Measurements from ENCODE around the gene TMEM243. TPM values are rescaled to one million over a fixed set of nuclear protein-coding genes. Genes with fewer than 3 reads are reported as not detected.

The TMEM243 gene
- total RNA-seq, 1 donor from 2014 or later: 24.0 TPM

GRCh38 chr7:87225696-87226095 lies 6.2 kb upstream of the TMEM243 start:
- H3K36me3 ChIP-seq (ENCODE audit: control insufficient read depth in 3 of 3, insufficient read depth in 3 of 3, low read length in 3 of 3): no peaks in the 10 kb centered on the region
- no peak overlapping the region for H3K4me3 ChIP-seq (ENCODE audit: low read length in 3 of 3)
- H3K9ac ChIP-seq (ENCODE audit: low read depth in 1 of 3, low read length in 3 of 3): no peak overlapping the region
- H3K4me1 ChIP-seq (ENCODE audit: control insufficient read depth in 3 of 3, insufficient read depth in 3 of 3, low read length in 3 of 3): peaks cover 4 to 6% (median 6%) of the 10 kb centered on the region in 3 donors
- no peak overlapping the region for H3K27ac ChIP-seq (ENCODE audit: low read depth, low read length)
- H3K9me3 ChIP-seq (ENCODE audit: control insufficient read depth in 3 of 3, low read length in 3 of 3): peaks cover 0 to 4% (median 0%) of the 10 kb centered on the region in 3 donors
- no peaks in the 10 kb centered on the region for H3K27me3 ChIP-seq (ENCODE audit: control insufficient read depth in 3 of 3, insufficient read depth in 3 of 3, low read length in 3 of 3)

DNA sequence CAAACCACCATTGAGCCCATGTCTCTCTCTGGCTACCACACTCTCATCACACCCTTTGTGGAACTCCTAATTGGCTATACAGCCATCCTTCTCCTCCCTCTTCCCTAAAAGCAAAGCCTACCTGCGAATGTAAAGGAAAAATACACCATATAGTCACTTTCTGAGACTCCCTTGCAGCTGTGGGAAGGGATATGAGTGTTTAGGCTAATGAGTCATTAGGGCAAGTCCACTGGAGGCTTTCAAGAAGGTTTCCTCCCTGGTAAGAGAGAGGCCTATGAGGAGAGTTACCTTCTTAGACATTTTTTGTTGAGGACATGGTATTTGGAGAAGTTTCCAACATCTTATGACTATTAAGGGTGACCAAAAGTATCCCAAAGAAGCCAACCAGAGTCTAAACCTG lies 4.1 kb upstream of the TMEM243 start:
- Histone ChIP-seq H3K36me3 (ENCODE audit: control insufficient read depth in 3 of 3, insufficient read depth in 3 of 3, low read length in 3 of 3) (no peaks in the 10 kb centered on the region), H3K4me1 (ENCODE audit: control insufficient read depth in 3 of 3, insufficient read depth in 3 of 3, low read length in 3 of 3) (peaks cover 11 to 13% (median 11%) of the 10 kb centered on the region in 3 donors), H3K27ac (ENCODE audit: low read depth, low read length) (no peak overlapping the region), H3K9me3 (ENCODE audit: control insufficient read depth in 3 of 3, low read length in 3 of 3) (no peaks in the 10 kb centered on the region), H3K27me3 (ENCODE audit: control insufficient read depth in 3 of 3, insufficient read depth in 3 of 3, low read length in 3 of 3) (no peaks in the 10 kb centered on the region), H3K4me3 (ENCODE audit: low read length in 3 of 3) (no peak overlapping the region), H3K9ac (ENCODE audit: low read depth in 1 of 3, low read length in 3 of 3) (no peak overlapping the region)

DNA sequence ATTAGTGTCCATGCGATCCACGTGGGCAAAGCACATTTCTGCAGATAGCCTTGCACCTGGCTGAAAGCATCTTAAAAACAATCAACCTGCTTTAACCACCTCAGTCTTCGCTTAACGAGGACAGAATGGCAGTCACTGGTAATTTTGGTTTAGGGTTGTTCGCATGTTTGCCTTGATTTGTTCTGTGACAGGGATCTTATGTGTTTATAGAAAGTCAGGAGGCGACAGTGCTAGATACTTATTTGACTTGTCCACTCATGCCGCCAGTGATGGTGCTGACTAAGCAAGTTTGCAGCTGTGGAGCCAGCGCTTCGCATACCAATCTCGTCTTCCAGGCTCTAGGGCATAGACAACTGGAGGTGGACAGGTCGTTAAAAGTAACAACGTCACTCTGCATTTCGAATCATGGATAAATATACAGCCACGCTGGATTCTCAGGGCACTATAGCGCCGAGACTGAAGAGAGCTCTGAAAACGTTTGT lies 1.2 kb upstream of the TMEM243 start:
- Histone ChIP-seq H3K9me3 (ENCODE audit: control insufficient read depth in 3 of 3, low read length in 3 of 3) (no peaks in the 10 kb centered on the region), H3K4me3 (ENCODE audit: low read length in 3 of 3) (peak overlapping the region; percentile 83 to 87 (median 84)), H3K4me1 (ENCODE audit: control insufficient read depth in 3 of 3, insufficient read depth in 3 of 3, low read length in 3 of 3) (peaks cover 11 to 14% (median 13%) of the 10 kb centered on the region in 3 donors), H3K27me3 (ENCODE audit: control insufficient read depth in 3 of 3, insufficient read depth in 3 of 3, low read length in 3 of 3) (no peaks in the 10 kb centered on the region), H3K36me3 (ENCODE audit: control insufficient read depth in 3 of 3, insufficient read depth in 3 of 3, low read length in 3 of 3) (no peaks in the 10 kb centered on the region), H3K27ac (ENCODE audit: low read depth, low read length) (no peak overlapping the region), H3K9ac (ENCODE audit: low read depth in 1 of 3, low read length in 3 of 3) (peak overlapping the region; percentile 36 to 79 (median 64))

DNA sequence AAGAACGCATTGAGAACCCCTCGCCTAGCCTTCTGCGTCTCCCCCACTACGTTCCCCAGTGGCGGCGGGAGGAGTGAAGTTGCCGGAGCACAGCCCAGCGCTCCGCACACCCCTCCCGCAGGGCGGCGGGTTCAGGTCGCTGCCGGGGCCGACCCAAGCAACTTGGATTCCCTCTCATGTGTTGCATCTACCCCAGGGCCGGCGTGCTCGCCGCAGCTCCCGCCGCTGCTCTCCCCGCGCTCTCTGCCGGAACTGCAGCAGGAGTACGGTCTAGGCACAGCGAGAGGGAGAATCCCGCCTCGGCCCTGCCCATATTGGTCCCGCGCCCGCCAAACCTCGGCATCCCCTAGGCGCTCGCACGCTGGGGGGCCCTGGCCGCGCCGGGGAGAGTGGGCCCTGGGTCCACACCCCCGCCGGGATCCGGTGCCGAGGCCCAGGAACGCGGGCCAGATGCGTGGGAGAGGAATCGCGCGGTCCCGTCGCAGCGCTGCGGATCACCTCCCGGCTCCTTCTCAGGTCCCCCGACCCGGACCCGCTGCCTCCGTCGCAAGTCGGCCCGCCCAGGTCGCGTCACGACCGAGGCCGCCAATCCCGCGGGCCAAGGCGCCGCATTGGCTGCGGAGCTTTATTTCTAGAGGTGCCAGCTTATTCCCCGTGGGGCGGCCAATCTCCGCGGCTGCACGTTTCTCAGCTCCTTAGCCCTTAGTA lies 648 bp upstream of the TMEM243 start:
- Histone ChIP-seq H3K27ac (ENCODE audit: low read depth, low read length) (peak overlapping the region; percentile 69), H3K9me3 (ENCODE audit: control insufficient read depth in 3 of 3, low read length in 3 of 3) (no peaks in the 10 kb centered on the region), H3K9ac (ENCODE audit: low read depth in 1 of 3, low read length in 3 of 3) (peak overlapping the region; percentile 64 to 83 (median 79)), H3K36me3 (ENCODE audit: control insufficient read depth in 3 of 3, insufficient read depth in 3 of 3, low read length in 3 of 3) (no peaks in the 10 kb centered on the region), H3K4me1 (ENCODE audit: control insufficient read depth in 3 of 3, insufficient read depth in 3 of 3, low read length in 3 of 3) (peaks cover 11 to 14% (median 13%) of the 10 kb centered on the region in 3 donors), H3K27me3 (ENCODE audit: control insufficient read depth in 3 of 3, insufficient read depth in 3 of 3, low read length in 3 of 3) (no peaks in the 10 kb centered on the region), H3K4me3 (ENCODE audit: low read length in 3 of 3) (peak overlapping the region; percentile 83 to 87 (median 84))

- Histone ChIP-seq H3K9ac (ENCODE audit: low read depth in 1 of 3, low read length in 3 of 3) (peak overlapping the region; percentile 64 to 83 (median 79)), H3K4me3 (ENCODE audit: low read length in 3 of 3) (peak overlapping the region; percentile 83 to 87 (median 84)), H3K36me3 (ENCODE audit: control insufficient read depth in 3 of 3, insufficient read depth in 3 of 3, low read length in 3 of 3) (no peaks in the 10 kb centered on the region), H3K27ac (ENCODE audit: low read depth, low read length) (peak overlapping the region; percentile 69), H3K9me3 (ENCODE audit: control insufficient read depth in 3 of 3, low read length in 3 of 3) (no peaks in the 10 kb centered on the region), H3K4me1 (ENCODE audit: control insufficient read depth in 3 of 3, insufficient read depth in 3 of 3, low read length in 3 of 3) (peaks cover 11 to 14% (median 13%) of the 10 kb centered on the region in 3 donors), H3K27me3 (ENCODE audit: control insufficient read depth in 3 of 3, insufficient read depth in 3 of 3, low read length in 3 of 3) (no peaks in the 10 kb centered on the region)
Measured at GRCh38 chr7:87218796-87219544, 562 bp downstream of the TMEM243 start.

DNA sequence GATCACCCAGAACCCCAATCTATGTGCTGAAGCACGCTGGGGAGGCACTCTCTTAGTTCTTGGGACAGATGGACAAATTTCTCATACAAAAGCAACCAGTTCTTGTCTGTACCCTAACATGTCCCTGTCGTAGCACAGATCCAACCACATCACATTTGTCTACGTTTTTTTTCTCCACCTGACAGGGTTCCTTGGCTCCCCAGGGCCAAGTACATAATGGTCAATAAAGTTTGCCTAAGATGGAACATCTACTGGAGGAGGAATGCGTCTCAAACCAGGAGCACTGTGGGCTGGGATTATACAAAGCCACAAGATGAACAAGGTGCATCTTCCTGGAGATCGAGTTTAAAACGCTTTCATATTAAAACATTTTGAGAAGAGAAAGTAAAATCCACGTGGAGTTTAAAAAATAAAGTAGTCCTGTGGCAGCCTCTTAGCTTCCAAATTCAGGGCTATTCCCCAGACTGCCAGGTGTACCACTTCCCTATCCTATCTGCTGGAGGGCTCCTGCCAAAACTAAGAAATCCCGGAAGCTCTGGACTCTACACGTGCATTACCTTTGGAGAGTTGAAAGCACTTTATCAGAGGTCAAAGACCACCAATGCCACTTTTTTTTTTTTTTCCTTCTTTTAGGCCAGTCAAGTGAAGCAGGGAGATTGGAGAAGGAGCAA lies 1.4 kb downstream of the TMEM243 start:
- no peaks in the 10 kb centered on the region for H3K36me3 ChIP-seq (ENCODE audit: control insufficient read depth in 3 of 3, insufficient read depth in 3 of 3, low read length in 3 of 3)
- no peaks in the 10 kb centered on the region for H3K27me3 ChIP-seq (ENCODE audit: control insufficient read depth in 3 of 3, insufficient read depth in 3 of 3, low read length in 3 of 3)
- H3K9me3 ChIP-seq (ENCODE audit: control insufficient read depth in 3 of 3, low read length in 3 of 3): no peaks in the 10 kb centered on the region
- H3K27ac ChIP-seq (ENCODE audit: low read depth, low read length): no peak overlapping the region
- peak overlapping the region in 2 of 3 donors; percentile 83 to 84 for H3K4me3 ChIP-seq (ENCODE audit: low read length in 3 of 3)
- H3K9ac ChIP-seq (ENCODE audit: low read depth in 1 of 3, low read length in 3 of 3): no peak overlapping the region
- H3K4me1 ChIP-seq (ENCODE audit: control insufficient read depth in 3 of 3, insufficient read depth in 3 of 3, low read length in 3 of 3): peaks cover 11 to 14% (median 13%) of the 10 kb centered on the region in 3 donors

- Histone ChIP-seq H3K4me3 (ENCODE audit: low read length in 3 of 3) (no peak overlapping the region), H3K27ac (ENCODE audit: low read depth, low read length) (no peak overlapping the region), H3K4me1 (ENCODE audit: control insufficient read depth in 3 of 3, insufficient read depth in 3 of 3, low read length in 3 of 3) (peaks cover 11 to 17% (median 13%) of the 10 kb centered on the region in 3 donors), H3K9ac (ENCODE audit: low read depth in 1 of 3, low read length in 3 of 3) (no peak overlapping the region), H3K9me3 (ENCODE audit: control insufficient read depth in 3 of 3, low read length in 3 of 3) (no peaks in the 10 kb centered on the region), H3K27me3 (ENCODE audit: control insufficient read depth in 3 of 3, insufficient read depth in 3 of 3, low read length in 3 of 3) (no peaks in the 10 kb centered on the region), H3K36me3 (ENCODE audit: control insufficient read depth in 3 of 3, insufficient read depth in 3 of 3, low read length in 3 of 3) (no peaks in the 10 kb centered on the region)
Measured at GRCh38 chr7:87216701-87217508, 2.6 kb downstream of the TMEM243 start.

GRCh38 chr7:87215046-87215445 lies 4.5 kb downstream of the TMEM243 start:
- peaks cover 5 to 9% (median 6%) of the 10 kb centered on the region in 3 donors for H3K4me1 ChIP-seq (ENCODE audit: control insufficient read depth in 3 of 3, insufficient read depth in 3 of 3, low read length in 3 of 3)
- H3K27me3 ChIP-seq (ENCODE audit: control insufficient read depth in 3 of 3, insufficient read depth in 3 of 3, low read length in 3 of 3): no peaks in the 10 kb centered on the region
- no peak overlapping the region for H3K27ac ChIP-seq (ENCODE audit: low read depth, low read length)
- H3K9me3 ChIP-seq (ENCODE audit: control insufficient read depth in 3 of 3, low read length in 3 of 3): no peaks in the 10 kb centered on the region
- no peak overlapping the region for H3K4me3 ChIP-seq (ENCODE audit: low read length in 3 of 3)
- no peaks in the 10 kb centered on the region for H3K36me3 ChIP-seq (ENCODE audit: control insufficient read depth in 3 of 3, insufficient read depth in 3 of 3, low read length in 3 of 3)
- H3K9ac ChIP-seq (ENCODE audit: low read depth in 1 of 3, low read length in 3 of 3): no peak overlapping the region

GRCh38 chr7:87213811-87214210 lies 5.7 kb downstream of the TMEM243 start:
- H3K4me1 ChIP-seq (ENCODE audit: control insufficient read depth in 3 of 3, insufficient read depth in 3 of 3, low read length in 3 of 3): peaks cover 0 to 8% (median 0%) of the 10 kb centered on the region in 3 donors

More at GRCh38 chr7:87213811-87214210, 5.7 kb downstream of the TMEM243 start:
- Histone ChIP-seq H3K27ac (ENCODE audit: low read depth, low read length) (no peak overlapping the region), H3K36me3 (ENCODE audit: control insufficient read depth in 3 of 3, insufficient read depth in 3 of 3, low read length in 3 of 3) (no peaks in the 10 kb centered on the region), H3K9me3 (ENCODE audit: control insufficient read depth in 3 of 3, low read length in 3 of 3) (no peaks in the 10 kb centered on the region), H3K9ac (ENCODE audit: low read depth in 1 of 3, low read length in 3 of 3) (no peak overlapping the region), H3K4me3 (ENCODE audit: low read length in 3 of 3) (no peak overlapping the region), H3K27me3 (ENCODE audit: control insufficient read depth in 3 of 3, insufficient read depth in 3 of 3, low read length in 3 of 3) (no peaks in the 10 kb centered on the region)
